SHP77 (cell line): Measurements from ENCODE around the gene COL6A6.

Experiments used
- DNase-seq, 2 experiments: peaks; one replicate each; lab custom pipeline; 2025; lab: John Stamatoyannopoulos, UW

Gene COL6A6

GRCh38 chr3:130516645-130517512, at the start of gene COL6A6:
Gene COL6A6, plus strand, starts transcription at chr3:130517177. Its CDS starts 43,188 bp downstream, at chr3:130560365.
- DNase-seq: no peak

- DNase-seq: no peak
Observed at GRCh38 chr3:130468311-130468710, 48.7 kb upstream of the COL6A6 start.

GRCh38 chr3:130470126-130470525, 46.9 kb upstream of the COL6A6 start:
- no peak for DNase-seq

GRCh38 chr3:130473416-130473815, 43.6 kb upstream of the COL6A6 start:
- no peak for DNase-seq

- DNase-seq: no peak
Observed at GRCh38 chr3:130480736-130481135, 36.2 kb upstream of the COL6A6 start.

- DNase-seq: no peak
Observed at GRCh38 chr3:130488288-130488687, 28.7 kb upstream of the COL6A6 start.

- no peak for DNase-seq
Observed at GRCh38 chr3:130488769-130489450, 28.1 kb upstream of the COL6A6 start.

GRCh38 chr3:130490241-130490640, 26.7 kb upstream of the COL6A6 start:
- no peak for DNase-seq

- DNase-seq: no peak
Observed at GRCh38 chr3:130491431-130491830, 25.5 kb upstream of the COL6A6 start.

- no peak for DNase-seq
Observed at GRCh38 chr3:130504701-130505100, 12.3 kb upstream of the COL6A6 start.

- no peak for DNase-seq
Observed at GRCh38 chr3:130506031-130506430, 10.9 kb upstream of the COL6A6 start.

GRCh38 chr3:130507746-130508145, 9.2 kb upstream of the COL6A6 start:
- DNase-seq: no peak

- no peak for DNase-seq
Observed at GRCh38 chr3:130509008-130509407, 8.0 kb upstream of the COL6A6 start.

GRCh38 chr3:130514681-130515080, 2.3 kb upstream of the COL6A6 start:
- no peak for DNase-seq

- no peak for DNase-seq
Observed at GRCh38 chr3:130515755-130516154, 1.2 kb upstream of the COL6A6 start.

GRCh38 chr3:130517602-130518001, 625 bp downstream of the COL6A6 start:
- DNase-seq: no peak

- DNase-seq: no peak
Observed at GRCh38 chr3:130519754-130520153, 2.8 kb downstream of the COL6A6 start.

GRCh38 chr3:130522399-130522798, 5.4 kb downstream of the COL6A6 start:
- DNase-seq: no peak

- DNase-seq: no peak
Observed at GRCh38 chr3:130527426-130527825, 10.4 kb downstream of the COL6A6 start.

GRCh38 chr3:130528120-130528519, 11.1 kb downstream of the COL6A6 start:
- no peak for DNase-seq

GRCh38 chr3:130529486-130530215, 12.7 kb downstream of the COL6A6 start:
- no peak for DNase-seq

GRCh38 chr3:130533247-130533646, 16.3 kb downstream of the COL6A6 start:
- DNase-seq: no peak
